ENCODE data around the gene KCNK2. TPM values are rescaled to one million over a fixed set of nuclear protein-coding genes. Genes with fewer than 3 reads are reported as not detected.

KCNK2 gene
- polyA plus RNA-seq, 6 donors from 2014 or later, result not detected

GRCh38 chr1:215071078-215071477, 11.5 kb upstream of the KCNK2 start:
- ATAC-seq (ENCODE audit: low read depth in 2 of 2), result no peak
- Mint-ChIP-seq H3K27me3 (peaks cover 0 to 8% (median 0%) of the 10 kb centered on the region in 3 donors), H3K4me1 (no peaks in the 10 kb centered on the region)

GRCh38 chr1:215076322-215076721, 6.2 kb upstream of the KCNK2 start:
- Mint-ChIP-seq H3K27me3 (peaks cover 28 to 38% (median 37%) of the 10 kb centered on the region in 3 donors), H3K9me3 (peaks cover 0 to 16% (median 0%) of the 10 kb centered on the region in 7 donors), H3K4me1 (no peaks in the 10 kb centered on the region), H3K36me3 (peaks cover 0 to 5% of the 10 kb centered on the region in 2 donors), H3K4me3 (no peak overlapping the region), H3K27ac (no peak overlapping the region)
- no peak for ATAC-seq (ENCODE audit: low read depth in 2 of 2)
- no peak for DNase-seq

More at GRCh38 chr1:215071078-215071477, 11.5 kb upstream of the KCNK2 start:
- no peak overlapping the region for H3K4me3 Mint-ChIP-seq
- no peaks in the 10 kb centered on the region for H3K36me3 Mint-ChIP-seq
- no peak overlapping the region for H3K27ac Mint-ChIP-seq
- DNase-seq, result no peak
- H3K9me3 Mint-ChIP-seq, result peaks cover 0 to 10% (median 3%) of the 10 kb centered on the region in 7 donors

- peaks cover 0 to 9% (median 8%) of the 10 kb centered on the region in 3 donors for H3K4me1 Mint-ChIP-seq
- peaks cover 45 to 66% (median 55%) of the 10 kb centered on the region in 3 donors for H3K27me3 Mint-ChIP-seq
- DNase-seq, result no peak
- H3K36me3 Mint-ChIP-seq, result peaks cover 0 to 19% of the 10 kb centered on the region in 2 donors
- H3K27ac Mint-ChIP-seq, result no peak overlapping the region
- peaks cover 0 to 10% (median 0%) of the 10 kb centered on the region in 7 donors for H3K9me3 Mint-ChIP-seq
- ATAC-seq (ENCODE audit: low read depth in 2 of 2), result no peak
- no peak overlapping the region for H3K4me3 Mint-ChIP-seq
These were observed 3.1 kb upstream of the KCNK2 start for GRCh38 chr1:215079456-215079855.

- H3K9me3 Mint-ChIP-seq, result peaks cover 0 to 6% (median 0%) of the 10 kb centered on the region in 7 donors
- H3K4me3 Mint-ChIP-seq, result no peak overlapping the region
- H3K4me1 Mint-ChIP-seq, result peaks cover 0 to 9% (median 8%) of the 10 kb centered on the region in 3 donors
- peak overlapping the region in 1 of 6 donors; percentile 54 for H3K27ac Mint-ChIP-seq
- no peak for DNase-seq
- H3K36me3 Mint-ChIP-seq, result peaks cover 0 to 19% of the 10 kb centered on the region in 2 donors
- peaks cover 53 to 73% (median 64%) of the 10 kb centered on the region in 3 donors for H3K27me3 Mint-ChIP-seq
- ATAC-seq (ENCODE audit: low read depth in 2 of 2), result no peak
These were observed 641 bp upstream of the KCNK2 start for GRCh38 chr1:215081661-215082531.

GRCh38 chr1:215083383-215083961, 935 bp downstream of the KCNK2 start:
- H3K4me3 Mint-ChIP-seq, result peak overlapping the region in 1 of 8 donors; percentile 34
- no peak overlapping the region for H3K27ac Mint-ChIP-seq
- ATAC-seq (ENCODE audit: low read depth in 2 of 2), result no peak

GRCh38 chr1:215084621-215085020, 2.1 kb downstream of the KCNK2 start:
- Mint-ChIP-seq H3K4me3 (no peak overlapping the region), H3K9me3 (peaks cover 0 to 2% (median 0%) of the 10 kb centered on the region in 7 donors), H3K36me3 (peaks cover 0 to 19% of the 10 kb centered on the region in 2 donors), H3K4me1 (peaks cover 0 to 9% (median 8%) of the 10 kb centered on the region in 3 donors), H3K27me3 (peaks cover 42 to 57% (median 56%) of the 10 kb centered on the region in 3 donors), H3K27ac (no peak overlapping the region)
- DNase-seq (no peak), ATAC-seq (ENCODE audit: low read depth in 2 of 2) (no peak)

More at GRCh38 chr1:215083383-215083961, 935 bp downstream of the KCNK2 start:
- H3K27me3 Mint-ChIP-seq, result peaks cover 46 to 67% (median 59%) of the 10 kb centered on the region in 3 donors
- H3K9me3 Mint-ChIP-seq, result peaks cover 0 to 2% (median 0%) of the 10 kb centered on the region in 7 donors
- H3K4me1 Mint-ChIP-seq, result peaks cover 0 to 9% (median 8%) of the 10 kb centered on the region in 3 donors
- no peak for DNase-seq
- H3K36me3 Mint-ChIP-seq, result peaks cover 0 to 19% of the 10 kb centered on the region in 2 donors

- no peak for DNase-seq
- Mint-ChIP-seq H3K4me3 (no peak overlapping the region), H3K27me3 (peaks cover 18 to 28% (median 28%) of the 10 kb centered on the region in 3 donors), H3K36me3 (peaks cover 0 to 6% of the 10 kb centered on the region in 2 donors), H3K9me3 (peaks cover 0 to 8% (median 0%) of the 10 kb centered on the region in 7 donors), H3K4me1 (peaks cover 0 to 5% (median 3%) of the 10 kb centered on the region in 3 donors), H3K27ac (no peak overlapping the region)
- no peak for ATAC-seq (ENCODE audit: low read depth in 2 of 2)
These were observed 5.1 kb downstream of the KCNK2 start for GRCh38 chr1:215087603-215088002.

GRCh38 chr1:215094381-215094780, 11.8 kb downstream of the KCNK2 start:
- no peaks in the 10 kb centered on the region for H3K36me3 Mint-ChIP-seq
- ATAC-seq (ENCODE audit: low read depth in 2 of 2), result no peak
- peaks cover 0 to 8% (median 0%) of the 10 kb centered on the region in 7 donors for H3K9me3 Mint-ChIP-seq
- H3K4me1 Mint-ChIP-seq, result no peaks in the 10 kb centered on the region
- no peak overlapping the region for H3K27ac Mint-ChIP-seq
- no peak for DNase-seq
- no peaks in the 10 kb centered on the region for H3K27me3 Mint-ChIP-seq
- no peak overlapping the region for H3K4me3 Mint-ChIP-seq

GRCh38 chr1:215095524-215095923, 13.0 kb downstream of the KCNK2 start:
- H3K27ac Mint-ChIP-seq, result no peak overlapping the region
- ATAC-seq (ENCODE audit: low read depth in 2 of 2) (no peak), DNase-seq (no peak)
- H3K9me3 Mint-ChIP-seq, result peaks cover 0 to 8% (median 0%) of the 10 kb centered on the region in 7 donors
- no peaks in the 10 kb centered on the region for H3K36me3 Mint-ChIP-seq
- H3K4me3 Mint-ChIP-seq, result no peak overlapping the region
- H3K27me3 Mint-ChIP-seq, result no peaks in the 10 kb centered on the region
- no peaks in the 10 kb centered on the region for H3K4me1 Mint-ChIP-seq

- no peak overlapping the region for H3K4me3 Mint-ChIP-seq
- H3K36me3 Mint-ChIP-seq, result no peaks in the 10 kb centered on the region
- no peaks in the 10 kb centered on the region for H3K4me1 Mint-ChIP-seq
- H3K27ac Mint-ChIP-seq, result no peak overlapping the region
- no peaks in the 10 kb centered on the region for H3K27me3 Mint-ChIP-seq
- ATAC-seq (ENCODE audit: low read depth in 2 of 2) (no peak), DNase-seq (no peak)
- peaks cover 0 to 10% (median 3%) of the 10 kb centered on the region in 7 donors for H3K9me3 Mint-ChIP-seq
These were observed 19.0 kb downstream of the KCNK2 start for GRCh38 chr1:215101511-215101910.

- no peaks in the 10 kb centered on the region for H3K27me3 Mint-ChIP-seq
- no peaks in the 10 kb centered on the region for H3K4me1 Mint-ChIP-seq
- no peak overlapping the region for H3K4me3 Mint-ChIP-seq
- peaks cover 0 to 14% (median 4%) of the 10 kb centered on the region in 7 donors for H3K9me3 Mint-ChIP-seq
- H3K27ac Mint-ChIP-seq, result no peak overlapping the region
- H3K36me3 Mint-ChIP-seq, result no peaks in the 10 kb centered on the region
- ATAC-seq (ENCODE audit: low read depth in 2 of 2), result no peak
- DNase-seq, result no peak
These were observed 21.7 kb downstream of the KCNK2 start for GRCh38 chr1:215104283-215104682.

GRCh38 chr1:215106067-215106466, 23.5 kb downstream of the KCNK2 start:
- Mint-ChIP-seq H3K4me1 (no peaks in the 10 kb centered on the region), H3K27me3 (no peaks in the 10 kb centered on the region), H3K9me3 (peaks cover 0 to 19% (median 4%) of the 10 kb centered on the region in 7 donors), H3K27ac (no peak overlapping the region), H3K36me3 (no peaks in the 10 kb centered on the region), H3K4me3 (no peak overlapping the region)
- DNase-seq, result no peak
- ATAC-seq (ENCODE audit: low read depth in 2 of 2), result no peak

GRCh38 chr1:215109171-215109570, 26.6 kb downstream of the KCNK2 start:
- DNase-seq, result no peak
- Mint-ChIP-seq H3K36me3 (no peaks in the 10 kb centered on the region), H3K27ac (no peak overlapping the region), H3K27me3 (no peaks in the 10 kb centered on the region), H3K4me1 (no peaks in the 10 kb centered on the region), H3K9me3 (peaks cover 0 to 19% (median 4%) of the 10 kb centered on the region in 7 donors), H3K4me3 (no peak overlapping the region)
- ATAC-seq (ENCODE audit: low read depth in 2 of 2), result no peak

All from naive B cell (primary cell).